ENCODE measurements around the gene IL1RAPL1. TPM values are rescaled to one million over a fixed set of nuclear protein-coding genes. Genes with fewer than 3 reads are reported as not detected.
"Not testable (repeated sequence)": the region's sequence is repeated elsewhere in the genome, so short reads cannot be mapped to it uniquely, and the experiment has no call there.

Gene IL1RAPL1
- polyA plus RNA-seq, 1 of the 3 experiments (the other 2 are of a cell fraction): 2.8 TPM

- Histone ChIP-seq H3K9me3 (no peaks in the 10 kb centered on the region), H4K20me1 (ENCODE audit: insufficient read depth) (no peaks in the 10 kb centered on the region), H3K79me2 (ENCODE audit: insufficient read depth) (no peaks in the 10 kb centered on the region), H3K4me1 (ENCODE audit: control insufficient read depth in 1 of 2, insufficient read depth in 2 of 2, low read depth in 1 of 2, low read length in 1 of 2) (no peaks in the 10 kb centered on the region), H3K36me3 (replicated peaks in 1 of 2; ENCODE audit: control insufficient read depth in 1 of 2, insufficient read depth in 2 of 2, low read length in 1 of 2) (no peaks in the 10 kb centered on the region), H2AFZ (ENCODE audit: low read depth) (no peak overlapping the region), H3K27ac (ENCODE audit: low read depth in 2 of 2, low read length in 1 of 2) (no peak overlapping the region), H3K4me2 (no peak overlapping the region), H3K27me3 (ENCODE audit: insufficient read depth) (no peaks in the 10 kb centered on the region), H3F3A (replicated peaks; ENCODE audit: insufficient read depth) (no peaks in the 10 kb centered on the region), H3K4me3 (ENCODE audit: low read depth in 2 of 2, low read length in 1 of 2) (no peak overlapping the region), H3K9me2 (no peaks in the 10 kb centered on the region), H3K9ac (no peak overlapping the region)
- ChIA-PET POLR2A (no interaction called here), CTCF (no interaction called here)
- WGBS (ENCODE audit: low lambda C conversion rate): 2% methylated on average over 2 of the region's 2 CpGs
- DNase-seq: no peak
- TF ChIP-seq PBX3 (IDR thresholded peaks at IDR 0.05): peak; percentile 28; the same call in 1 of the 2 replicates
- no peak for TF ChIP-seq USF2 (IDR thresholded peaks at IDR 0.05; ENCODE audit: borderline replicate concordance, low read depth, low read length)
- peak; percentile 40; the same call in 1 of the 2 replicates for TF ChIP-seq JUND (IDR thresholded peaks at IDR 0.05)
- peak; percentile 9; the same call in 1 of the 2 replicates for TF ChIP-seq TCF12 (IDR thresholded peaks at IDR 0.05)
Measured at GRCh38 chrX:28787206-28787605, 200.0 kb downstream of the IL1RAPL1 start.

- H3K36me3 ChIP-seq (replicated peaks in 1 of 2; ENCODE audit: control insufficient read depth in 1 of 2, insufficient read depth in 2 of 2, low read length in 1 of 2); H3K4me1 ChIP-seq (ENCODE audit: control insufficient read depth in 1 of 2, insufficient read depth in 2 of 2, low read depth in 1 of 2, low read length in 1 of 2); POLR2A ChIA-PET; H3K4me2 ChIP-seq; H4K20me1 ChIP-seq (ENCODE audit: insufficient read depth); H3F3A ChIP-seq (replicated peaks; ENCODE audit: insufficient read depth); DNase-seq; H3K9me2 ChIP-seq; H3K27me3 ChIP-seq (ENCODE audit: insufficient read depth); H3K27ac ChIP-seq (ENCODE audit: low read depth in 2 of 2, low read length in 1 of 2); H3K9ac ChIP-seq; H3K9me3 ChIP-seq; H3K79me2 ChIP-seq (ENCODE audit: insufficient read depth); H3K4me3 ChIP-seq (ENCODE audit: low read depth in 2 of 2, low read length in 1 of 2); CTCF ChIA-PET; H2AFZ ChIP-seq (ENCODE audit: low read depth): not testable (repeated sequence)
- 13% methylated on average over 5 of the region's 5 CpGs for WGBS (ENCODE audit: low lambda C conversion rate)
Measured at GRCh38 chrX:28800671-28801070, 213.4 kb downstream of the IL1RAPL1 start.

GRCh38 chrX:28802625-28803024 is 215.4 kb downstream of the IL1RAPL1 start:
- Histone ChIP-seq H3K9me3 (no peaks in the 10 kb centered on the region), H3K4me2 (no peak overlapping the region), H3K36me3 (replicated peaks in 1 of 2; ENCODE audit: control insufficient read depth in 1 of 2, insufficient read depth in 2 of 2, low read length in 1 of 2) (no peaks in the 10 kb centered on the region), H3K27me3 (ENCODE audit: insufficient read depth) (no peaks in the 10 kb centered on the region), H3K9me2 (no peaks in the 10 kb centered on the region), H3K9ac (no peak overlapping the region), H3K79me2 (ENCODE audit: insufficient read depth) (no peaks in the 10 kb centered on the region), H4K20me1 (ENCODE audit: insufficient read depth) (no peaks in the 10 kb centered on the region), H3K4me1 (ENCODE audit: control insufficient read depth in 1 of 2, insufficient read depth in 2 of 2, low read depth in 1 of 2, low read length in 1 of 2) (no peaks in the 10 kb centered on the region), H3F3A (replicated peaks; ENCODE audit: insufficient read depth) (no peaks in the 10 kb centered on the region), H2AFZ (ENCODE audit: low read depth) (no peak overlapping the region), H3K4me3 (ENCODE audit: low read depth in 2 of 2, low read length in 1 of 2) (no peak overlapping the region), H3K27ac (ENCODE audit: low read depth in 2 of 2, low read length in 1 of 2) (no peak overlapping the region)
- ChIA-PET POLR2A (no interaction called here), CTCF (no interaction called here)
- no peak for DNase-seq
- TF ChIP-seq CTCF (IDR thresholded peaks at IDR 0.05): peak; percentile 34
- no peak for TF ChIP-seq RAD21 (IDR thresholded peaks at IDR 0.05; ENCODE audit: low read length)
- 5% methylated on average over 1 of the region's 1 CpG for WGBS (ENCODE audit: low lambda C conversion rate)

All from SK-N-SH (cell line).